H1 (cell line): ENCODE measurements around the gene BOLA3. TPM values are rescaled to one million over a fixed set of nuclear protein-coding genes. Genes with fewer than 3 reads are reported as not detected.

ENCODE experiments used
- CTCF ChIP-seq, 3 experiments: IDR thresholded peaks; 1 replicate in 2 of 3; 2 replicates in 1 of 3; pipeline versions ENCODE4 v1.5.1 to v1.6.1; 2011; ENCODE audit warnings: low read length in 3 of 3, mild to moderate bottlenecking in 3 of 3, inconsistent platforms in 2 of 3, low read depth in 1 of 3, moderate library complexity in 1 of 3; ENCODE audit not compliant: insufficient read depth in 1 of 3; ENCODE audit errors: control extremely low read depth in 1 of 3
- polyA plus RNA-seq, 7 experiments: library from polyadenylated mRNA; depleted of rRNA in 3 of 7; stranded (reverse) in 5 of 7; unstranded in 2 of 7; fragments of >200 nt in 5 of 7; fragments of 200-250 nt in 2 of 7; gene quantifications; 1 replicate in 5 of 7; 2 replicates in 1 of 7; 4 replicates in 1 of 7; pipeline versions ENCODE4 v1.2.1 to v1.2.3, GENCODE V29; 2011 to 2013; ENCODE audit warnings: missing spikeins in 2 of 7, mixed read lengths in 2 of 7
- total RNA-seq: library from RNA; stranded (reverse); fragmentation: NEBNext Ultra II Directional; extraction: Animal tissue kit (Norgen Biotek cat#: 25700); gene quantifications from 2 replicates; pipeline ENCODE4 v1.2.1, GENCODE V29; 2021

BOLA3 gene
- total and polyA plus RNA-seq, 2 of the 8 experiments (the other 6 are each of a cell fraction or from before 2014, with no cell fraction given), result 46.1 to 67.3 TPM

GRCh38 chr2:74155830-74156229 is 8.1 kb upstream of the BOLA3 start (continued):
- no peak for TF ChIP-seq CTCF (IDR thresholded peaks at IDR 0.05; ENCODE audit: control extremely low read depth in 1 of 3, insufficient read depth in 1 of 3, low read depth in 1 of 3, low read length in 3 of 3)
